ENCODE measurements around the gene AMIGO1. TPM values are rescaled to one million over a fixed set of nuclear protein-coding genes. Genes with fewer than 3 reads are reported as not detected.
A peak's percentile ranks its signal among the peaks of the same experiment; 100 is the strongest.

AMIGO1 gene
- total RNA-seq, 2 donors from 2014 or later = 2.6 to 8.6 TPM

DNA sequence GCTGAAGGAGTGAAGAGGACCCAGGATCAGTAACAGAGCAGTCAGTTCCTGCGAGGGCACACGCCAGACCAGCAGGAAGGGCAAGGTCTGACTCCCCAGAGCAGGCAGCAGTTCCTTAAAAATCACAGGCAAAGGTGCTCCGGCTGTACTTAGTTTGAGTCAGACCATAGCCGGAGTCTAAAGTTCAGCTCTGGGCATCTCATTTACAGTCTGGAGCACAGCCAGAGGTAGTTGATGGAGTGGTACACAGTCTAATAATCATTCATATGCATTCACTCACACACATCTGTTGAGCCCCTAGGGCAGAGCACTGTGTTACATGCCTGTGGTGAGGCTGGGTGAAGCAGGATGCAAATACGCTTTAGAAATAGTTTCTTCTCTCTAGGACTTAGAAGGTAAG is 7.3 kb upstream of the AMIGO1 start:
- no peaks in the 10 kb centered on the region for H3K27me3 ChIP-seq
- DNase-seq = no peak
- no peak overlapping the region for H3K4me3 ChIP-seq
- no peaks in the 10 kb centered on the region for H3K9me3 ChIP-seq
- TF ChIP-seq POLR2A (IDR thresholded peaks at IDR 0.05) = no peak
- TF ChIP-seq CTCF (IDR thresholded peaks at IDR 0.05) = no peak
- no peak for ATAC-seq
- intact Hi-C loops (cut with DNase I) = no loop called here
- H3K4me1 ChIP-seq = no peaks in the 10 kb centered on the region
- H3K36me3 ChIP-seq (replicated peaks in 1 of 2; ENCODE audit: insufficient read depth in 1 of 2, low read depth in 2 of 2) = no peaks in the 10 kb centered on the region
- WGBS, 2 donors = 52 to 53% methylated on average over 5 of the region's 5 CpGs
- no peak overlapping the region for H3K27ac ChIP-seq

- peaks cover 10% of the 10 kb centered on the region for H3K4me1 ChIP-seq
- DNase-seq (no peak), ATAC-seq (no peak)
- no peak overlapping the region for H3K4me3 ChIP-seq
- WGBS, 2 donors = 52 to 54% methylated on average over 3 of the region's 3 CpGs
- intact Hi-C loops (cut with DNase I) = no loop called here
- no peak overlapping the region for H3K27ac ChIP-seq
- H3K9me3 ChIP-seq = no peaks in the 10 kb centered on the region
- no peaks in the 10 kb centered on the region for H3K36me3 ChIP-seq (replicated peaks in 1 of 2; ENCODE audit: insufficient read depth in 1 of 2, low read depth in 2 of 2)
- no peak for TF ChIP-seq POLR2A (IDR thresholded peaks at IDR 0.05)
- TF ChIP-seq CTCF (IDR thresholded peaks at IDR 0.05) = no peak
- H3K27me3 ChIP-seq = no peaks in the 10 kb centered on the region
Observed at GRCh38 chr1:109514846-109515245, 5.3 kb upstream of the AMIGO1 start.

DNA sequence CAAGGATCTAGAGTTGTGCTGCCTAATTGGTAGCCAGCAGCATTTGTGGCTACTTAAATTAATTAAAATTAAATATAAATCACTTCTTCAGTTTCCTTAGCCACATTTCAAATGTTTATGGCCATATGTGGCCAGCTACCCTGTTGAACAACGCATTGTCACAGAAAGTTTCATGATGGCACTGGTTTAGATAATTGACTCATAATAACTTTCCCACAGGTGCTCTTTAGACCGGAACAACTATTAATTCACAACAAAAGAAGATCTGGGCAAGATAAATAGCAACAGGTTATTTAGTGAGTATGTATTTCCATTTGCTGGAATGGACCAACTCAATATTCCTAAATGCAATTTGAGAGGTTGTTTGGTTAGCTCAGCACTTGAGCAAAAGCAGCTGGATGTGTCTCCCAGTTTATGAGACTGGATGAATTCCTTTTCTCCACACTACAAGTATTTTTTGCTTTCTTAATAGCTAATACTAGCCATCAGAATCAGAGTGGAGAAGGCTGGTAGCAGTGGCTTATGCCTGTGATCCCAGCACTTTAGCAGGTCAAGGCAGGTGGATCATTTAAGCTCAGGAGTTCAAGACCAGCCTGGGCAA is 3.7 kb upstream of the AMIGO1 start:
- 73 to 74% methylated on average over 2 of the region's 2 CpGs for WGBS, 2 donors
- Histone ChIP-seq H3K4me3 (no peak overlapping the region), H3K27me3 (no peaks in the 10 kb centered on the region), H3K27ac (no peak overlapping the region), H3K4me1 (peaks cover 22% of the 10 kb centered on the region), H3K36me3 (replicated peaks in 1 of 2; ENCODE audit: insufficient read depth in 1 of 2, low read depth in 2 of 2) (no peaks in the 10 kb centered on the region), H3K9me3 (no peaks in the 10 kb centered on the region)
- no peak for DNase-seq
- no peak for TF ChIP-seq CTCF (IDR thresholded peaks at IDR 0.05)
- no peak for TF ChIP-seq POLR2A (IDR thresholded peaks at IDR 0.05)
- ATAC-seq = no peak
- intact Hi-C loops (cut with DNase I) = no loop called here

DNA sequence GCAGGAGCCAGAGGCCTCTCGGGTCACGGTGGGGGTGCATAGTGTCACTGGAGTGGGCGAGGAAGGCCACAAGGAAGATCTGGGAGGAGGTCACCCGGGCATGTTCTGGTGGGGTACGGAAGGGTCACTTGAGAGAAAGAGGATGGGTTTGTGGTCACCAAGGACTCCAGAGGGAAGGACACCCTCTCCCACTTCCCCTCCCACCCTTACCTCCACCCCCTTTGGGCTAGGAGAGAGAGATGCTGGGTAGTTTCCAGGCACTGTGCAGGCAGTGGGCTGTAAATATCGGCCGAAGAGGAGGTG is 703 bp downstream of the AMIGO1 start:
- Histone ChIP-seq H3K4me3 (peak overlapping the region in 1 of 2 donors; percentile 47), H3K4me1 (peaks cover 25% of the 10 kb centered on the region), H3K9me3 (no peaks in the 10 kb centered on the region), H3K27me3 (no peaks in the 10 kb centered on the region), H3K36me3 (replicated peaks in 1 of 2; ENCODE audit: insufficient read depth in 1 of 2, low read depth in 2 of 2) (no peaks in the 10 kb centered on the region), H3K27ac (no peak overlapping the region)
- intact Hi-C loops (cut with DNase I) = no loop called here
- ATAC-seq = no peak
- TF ChIP-seq POLR2A (IDR thresholded peaks at IDR 0.05) (no peak), CTCF (IDR thresholded peaks at IDR 0.05) (no peak)
- no peak for DNase-seq
- 36 to 64% methylated on average over 7 of the region's 7 CpGs for WGBS, 2 donors

Measured in body of pancreas (tissue), 4 donors.